Esophagus (tissue), 2 donors: ENCODE measurements around the gene KCNK5. TPM values are rescaled to one million over a fixed set of nuclear protein-coding genes. Genes with fewer than 3 reads are reported as not detected.

ENCODE experiments used
- H3K27ac ChIP-seq, 2 donors: one replicate each; pipeline ENCODE4 v1.5.1; 2013; ENCODE audit warnings: low read depth in 2 of 2, mild to moderate bottlenecking in 2 of 2, inconsistent platforms in 1 of 2, low read length in 1 of 2, moderate library complexity in 1 of 2
- H3K27me3 ChIP-seq, 2 donors: one replicate each; pipeline ENCODE4 v1.6.1; 2013; ENCODE audit warnings: low read length in 2 of 2, control low read depth in 1 of 2, mild to moderate bottlenecking in 1 of 2; ENCODE audit not compliant: insufficient read depth in 2 of 2, control insufficient read depth in 1 of 2
- H3K36me3 ChIP-seq, 2 donors: one replicate each; pipeline ENCODE4 v1.6.1; 2013; ENCODE audit warnings: low read length in 1 of 2; ENCODE audit not compliant: control insufficient read depth in 2 of 2, insufficient read depth in 2 of 2
- H3K4me1 ChIP-seq, 2 donors: one replicate each; pipeline ENCODE4 v1.6.1; 2013; ENCODE audit warnings: low read length in 1 of 2; ENCODE audit not compliant: control insufficient read depth in 2 of 2, insufficient read depth in 2 of 2
- H3K4me3 ChIP-seq, 2 donors: one replicate each; pipeline ENCODE4 v1.5.1; 2013; ENCODE audit warnings: low read length in 2 of 2, mild to moderate bottlenecking in 2 of 2, low read depth in 1 of 2, moderate library complexity in 1 of 2
- H3K9me3 ChIP-seq, 2 donors: one replicate each; pipeline ENCODE4 v1.6.1; 2013; ENCODE audit warnings: mild to moderate bottlenecking in 2 of 2, low read depth in 1 of 2, low read length in 1 of 2, moderate library complexity in 1 of 2; ENCODE audit not compliant: control insufficient read depth in 2 of 2, insufficient read depth in 1 of 2
- WGBS, 2 donors: extraction: QIAGEN DNeasy Blood & Tissue Kit; methylation state at CpG; one replicate each; pipeline ENCODE4 v1.1.7; 2013; 5-methylcytosine and 5-hydroxymethylcytosine counted together
- polyA plus RNA-seq, 2 donors: library from polyadenylated mRNA; stranded (reverse); fragments of 200-250 nt; gene quantifications; one replicate each; pipeline ENCODE4 v1.2.3, GENCODE V29; 2013
- donor health status: healthy with polysubstance abuse.
- donor health status: Bipolar disorder and iron deficiency.

KCNK5 gene
- polyA plus RNA-seq, 2 donors: 2.5 to 2.7 TPM

DNA sequence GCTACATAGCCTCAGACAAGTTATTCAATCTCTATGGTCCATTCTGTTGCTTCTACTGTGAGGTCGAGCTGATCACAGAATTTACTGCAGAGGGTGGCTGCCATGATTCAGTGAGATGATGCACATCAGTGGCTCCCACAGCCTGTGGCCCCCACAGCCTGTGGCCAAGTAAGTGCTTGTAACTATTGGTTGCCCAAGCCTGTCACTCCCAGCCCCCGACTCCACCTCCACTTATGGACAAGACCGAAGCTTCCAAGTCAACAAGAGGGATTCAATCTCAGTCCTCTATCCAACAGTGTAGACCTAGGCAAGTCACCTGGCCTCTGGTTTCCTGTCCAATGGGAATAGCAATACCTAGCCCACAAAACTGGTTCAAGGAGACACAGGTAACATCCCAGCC, 8.2 kb downstream of the KCNK5 start:
- no peak overlapping the region for H3K4me3 ChIP-seq
- 91% methylated on average over 3 of the region's 3 CpGs for WGBS, 2 donors
- peaks cover 0 to 4% of the 10 kb centered on the region in 2 donors for H3K36me3 ChIP-seq
- H3K4me1 ChIP-seq: peaks cover 0 to 5% of the 10 kb centered on the region in 2 donors
- no peak overlapping the region for H3K27ac ChIP-seq
- no peaks in the 10 kb centered on the region for H3K27me3 ChIP-seq
- no peaks in the 10 kb centered on the region for H3K9me3 ChIP-seq

DNA sequence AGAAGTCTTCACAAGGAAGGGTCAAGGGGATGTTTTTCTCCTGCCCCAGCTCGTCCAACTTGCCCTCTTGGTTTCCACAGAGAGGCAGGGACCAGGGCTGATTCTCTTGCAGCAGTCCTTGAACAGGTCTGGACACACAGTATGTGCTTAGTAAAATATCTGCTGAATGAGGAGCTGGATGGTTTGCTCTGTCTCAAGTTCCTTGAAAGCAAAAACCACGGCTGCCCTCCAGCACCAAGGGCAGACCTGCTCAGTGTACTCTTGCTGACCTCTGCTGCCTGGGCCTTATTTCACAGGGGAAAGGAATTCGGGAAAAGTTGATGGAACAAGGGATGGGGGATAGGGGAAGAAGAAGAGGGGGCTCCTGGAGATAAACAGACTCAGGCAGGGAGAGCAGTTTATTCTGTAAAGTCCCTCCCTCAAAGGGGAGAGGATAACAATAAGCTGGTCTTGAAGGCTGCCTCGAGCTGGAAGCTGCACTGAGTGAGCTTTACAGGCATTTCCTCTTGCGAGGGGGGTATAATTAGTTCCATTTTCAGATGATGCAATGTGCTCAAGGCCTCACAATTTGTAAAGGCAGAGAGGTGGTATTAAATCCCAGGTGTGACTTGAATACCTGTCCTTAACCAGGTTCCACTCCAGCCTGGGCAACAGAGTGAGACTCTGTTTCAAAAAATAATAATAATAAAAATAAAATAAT, 10.3 kb downstream of the KCNK5 start:
- peaks cover 0 to 18% of the 10 kb centered on the region in 2 donors for H3K4me1 ChIP-seq
- H3K27ac ChIP-seq: no peak overlapping the region
- 41 to 49% methylated on average over 5 of the region's 5 CpGs for WGBS, 2 donors
- H3K9me3 ChIP-seq: no peaks in the 10 kb centered on the region
- no peaks in the 10 kb centered on the region for H3K27me3 ChIP-seq
- peaks cover 0 to 4% of the 10 kb centered on the region in 2 donors for H3K36me3 ChIP-seq
- H3K4me3 ChIP-seq: no peak overlapping the region

DNA sequence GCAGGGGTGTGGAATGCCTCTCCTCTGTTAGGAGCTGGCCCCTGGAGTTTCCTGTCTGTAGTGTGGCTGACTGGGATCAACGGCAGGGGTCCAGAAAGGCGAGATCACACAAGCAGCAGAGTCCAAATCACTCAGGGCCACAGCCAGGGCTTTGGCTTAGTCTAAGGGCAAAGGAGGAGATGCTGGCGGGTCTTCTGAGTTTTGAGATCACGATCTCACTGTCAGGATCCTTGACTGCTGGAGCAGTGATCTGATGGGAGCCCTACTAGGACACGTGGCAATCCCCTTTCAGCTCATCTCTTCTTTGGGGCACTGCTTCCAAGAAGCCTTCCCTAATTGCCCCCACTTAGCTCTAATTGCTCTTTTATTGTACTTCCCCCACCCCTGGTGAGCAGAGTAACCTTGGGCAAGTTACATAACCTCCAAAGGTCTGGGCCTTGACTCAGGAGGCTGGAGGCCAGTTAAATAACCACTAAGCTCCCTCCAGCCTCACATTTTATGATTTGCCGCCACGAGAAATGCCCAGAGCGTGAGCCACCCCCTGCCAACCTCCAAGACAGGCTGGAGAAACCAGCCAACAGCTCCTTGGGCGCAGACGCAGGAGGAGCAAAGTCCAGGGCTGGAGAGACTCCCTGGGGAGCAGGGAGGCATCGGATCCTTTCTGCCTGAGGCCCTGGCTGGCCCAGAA, 12.0 kb downstream of the KCNK5 start:
- Histone ChIP-seq H3K27me3 (no peaks in the 10 kb centered on the region), H3K4me1 (peaks cover 0 to 21% of the 10 kb centered on the region in 2 donors), H3K27ac (no peak overlapping the region), H3K9me3 (no peaks in the 10 kb centered on the region), H3K36me3 (peaks cover 0 to 4% of the 10 kb centered on the region in 2 donors), H3K4me3 (no peak overlapping the region)
- 63 to 67% methylated on average over 11 of the region's 11 CpGs for WGBS, 2 donors

DNA sequence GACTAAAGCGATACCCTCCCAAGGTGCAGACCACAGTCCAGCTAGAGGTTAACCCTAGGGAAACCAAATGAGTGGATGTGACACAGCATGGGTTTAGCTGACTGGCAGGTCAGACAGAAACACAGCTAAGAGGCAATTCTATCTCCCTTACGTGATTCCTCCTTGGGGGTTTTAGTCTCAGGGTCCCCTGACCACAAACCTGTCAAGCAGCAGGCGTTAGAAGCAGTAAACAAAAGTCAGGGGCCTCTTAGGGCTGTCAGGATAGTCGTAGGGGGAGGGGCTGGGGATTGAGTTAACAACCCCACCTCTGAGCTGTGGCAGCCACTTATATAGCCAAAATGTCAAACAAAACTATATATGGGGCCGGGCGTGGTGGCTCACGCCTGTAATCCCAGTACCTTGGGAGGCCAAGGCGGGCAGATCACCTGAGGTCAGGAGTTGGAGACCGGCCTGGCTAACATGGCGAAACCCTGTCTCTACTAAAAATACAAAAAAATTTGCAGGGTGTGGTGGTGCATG, 13.6 kb downstream of the KCNK5 start:
- Histone ChIP-seq H3K4me3 (no peak overlapping the region), H3K27me3 (no peaks in the 10 kb centered on the region), H3K27ac (no peak overlapping the region), H3K9me3 (no peaks in the 10 kb centered on the region), H3K36me3 (no peaks in the 10 kb centered on the region), H3K4me1 (peaks cover 0 to 24% of the 10 kb centered on the region in 2 donors)
- 58 to 68% methylated on average over 10 of the region's 10 CpGs for WGBS, 2 donors

DNA sequence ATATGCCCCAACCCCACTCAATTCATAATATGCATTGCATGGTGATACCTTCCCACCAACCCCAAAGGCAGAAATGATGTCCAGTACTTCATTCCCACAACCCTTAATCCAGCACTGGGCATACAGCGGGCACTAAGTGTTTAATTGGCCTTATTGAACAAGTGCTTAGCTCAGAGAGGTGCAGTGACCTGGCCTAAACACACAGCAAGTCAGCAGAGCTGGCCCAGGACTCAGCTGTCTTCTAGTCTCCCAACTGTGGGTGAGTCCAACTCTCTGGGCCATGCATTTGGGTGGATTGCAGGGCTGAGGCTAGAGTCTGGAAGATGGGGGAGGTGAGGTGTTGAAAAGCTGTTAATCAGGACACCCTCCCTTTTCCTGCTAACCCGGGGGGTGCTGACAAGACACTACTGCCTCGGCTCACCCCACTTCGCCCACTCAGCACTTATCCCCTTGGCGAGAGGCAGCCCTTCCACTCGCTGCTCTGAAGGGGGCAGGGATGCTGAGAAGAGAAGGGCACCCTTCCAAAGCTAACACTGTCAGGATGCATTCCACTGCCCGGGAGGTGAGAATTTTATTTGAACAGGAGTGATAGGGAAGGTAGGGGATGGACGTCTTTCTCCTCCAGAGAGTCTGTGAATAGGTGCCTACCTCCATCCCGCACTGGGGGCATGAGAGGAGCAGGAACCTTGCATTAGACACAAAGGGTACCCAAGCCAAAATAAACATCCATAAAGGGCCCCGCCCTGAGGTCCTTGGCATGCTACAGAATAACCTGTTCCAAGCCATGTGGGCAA, 14.2 kb downstream of the KCNK5 start:
- peaks cover 0 to 2% of the 10 kb centered on the region in 2 donors for H3K36me3 ChIP-seq
- no peak overlapping the region for H3K4me3 ChIP-seq
- H3K4me1 ChIP-seq: peaks cover 0 to 29% of the 10 kb centered on the region in 2 donors
- no peak overlapping the region for H3K27ac ChIP-seq
- no peaks in the 10 kb centered on the region for H3K9me3 ChIP-seq
- 35 to 41% methylated on average over 10 of the region's 10 CpGs for WGBS, 2 donors
- H3K27me3 ChIP-seq: no peaks in the 10 kb centered on the region

DNA sequence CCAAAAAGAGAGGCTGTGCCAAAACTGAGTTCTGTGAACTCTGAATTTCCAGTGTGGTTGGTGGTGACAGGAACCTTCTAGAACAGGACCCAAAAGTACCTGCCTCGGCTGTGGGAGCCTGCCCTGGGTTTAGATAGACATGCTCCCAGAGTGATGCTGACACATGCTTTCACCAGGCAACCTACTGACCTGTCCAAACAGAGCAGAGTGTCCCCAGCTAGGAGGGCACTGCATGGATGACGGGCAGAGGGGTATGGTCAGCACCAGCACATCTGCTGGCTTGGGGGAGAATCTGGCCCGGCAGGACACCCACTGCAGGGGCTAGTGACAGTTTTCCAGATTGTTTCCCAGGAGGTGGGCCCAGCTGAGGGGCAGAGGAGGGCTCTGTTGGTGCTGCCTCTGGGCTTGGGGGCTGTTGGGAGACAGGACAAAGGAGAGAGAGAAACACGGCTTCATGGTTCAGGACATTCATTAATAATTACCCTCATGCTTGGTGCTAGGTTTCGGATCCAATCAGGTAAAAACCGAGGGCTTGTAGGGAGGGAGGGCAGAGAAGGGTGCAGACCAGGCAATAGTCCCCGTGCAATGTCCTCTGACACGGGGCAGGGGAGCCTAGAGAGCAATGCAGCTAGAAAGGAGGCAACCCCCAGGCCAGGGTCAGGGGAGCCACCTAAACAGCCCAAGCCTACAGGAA, 15.0 kb downstream of the KCNK5 start:
- Histone ChIP-seq H3K27me3 (no peaks in the 10 kb centered on the region), H3K9me3 (no peaks in the 10 kb centered on the region), H3K36me3 (peaks cover 0 to 2% of the 10 kb centered on the region in 2 donors), H3K4me3 (no peak overlapping the region), H3K4me1 (peaks cover under 1 to 35% of the 10 kb centered on the region in 2 donors), H3K27ac (no peak overlapping the region)
- 71 to 90% methylated on average over 8 of the region's 8 CpGs for WGBS, 2 donors

DNA sequence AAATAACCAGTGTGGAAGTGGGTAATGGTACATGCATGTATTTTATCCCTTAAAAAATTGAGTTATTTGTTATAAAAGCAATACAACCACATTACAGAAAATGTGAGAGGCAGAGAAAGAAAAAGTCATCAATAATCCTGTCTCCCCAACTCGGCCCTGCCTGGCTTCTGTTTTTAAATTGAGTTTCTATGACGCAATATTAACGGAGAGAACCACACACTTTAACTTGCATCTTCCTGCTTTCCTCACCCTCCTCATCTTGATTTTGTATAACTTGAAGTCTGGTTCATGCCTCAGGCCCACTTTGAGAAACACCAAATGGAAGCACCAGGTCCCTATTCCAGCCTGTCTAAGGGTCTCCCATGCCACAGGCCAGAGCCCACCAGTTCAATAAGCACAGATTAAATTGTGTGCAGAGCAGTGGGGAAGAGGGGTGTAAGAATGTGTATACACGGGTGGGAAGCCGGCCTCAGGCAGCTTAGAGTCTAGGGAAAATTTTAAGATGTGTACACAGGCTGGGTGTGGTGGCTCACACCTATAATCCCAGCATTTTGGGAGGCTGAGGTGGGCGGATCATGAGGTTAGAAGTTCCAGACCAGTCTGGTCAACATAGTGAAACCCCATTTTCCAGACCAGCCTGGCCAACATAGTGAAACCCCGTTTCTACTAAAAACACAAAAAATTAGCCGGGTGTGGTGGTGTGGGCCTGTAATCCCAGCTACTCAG, 15.9 kb downstream of the KCNK5 start:
- whole genome bisulfite sequencing, 2 donors: 71 to 72% methylated on average over 8 of the region's 8 CpGs
- no peaks in the 10 kb centered on the region for H3K27me3 ChIP-seq
- H3K4me1 ChIP-seq: peaks cover 5 to 38% of the 10 kb centered on the region in 2 donors
- H3K36me3 ChIP-seq: peaks cover 0 to 2% of the 10 kb centered on the region in 2 donors
- H3K9me3 ChIP-seq: no peaks in the 10 kb centered on the region
- no peak overlapping the region for H3K4me3 ChIP-seq
- H3K27ac ChIP-seq: no peak overlapping the region

DNA sequence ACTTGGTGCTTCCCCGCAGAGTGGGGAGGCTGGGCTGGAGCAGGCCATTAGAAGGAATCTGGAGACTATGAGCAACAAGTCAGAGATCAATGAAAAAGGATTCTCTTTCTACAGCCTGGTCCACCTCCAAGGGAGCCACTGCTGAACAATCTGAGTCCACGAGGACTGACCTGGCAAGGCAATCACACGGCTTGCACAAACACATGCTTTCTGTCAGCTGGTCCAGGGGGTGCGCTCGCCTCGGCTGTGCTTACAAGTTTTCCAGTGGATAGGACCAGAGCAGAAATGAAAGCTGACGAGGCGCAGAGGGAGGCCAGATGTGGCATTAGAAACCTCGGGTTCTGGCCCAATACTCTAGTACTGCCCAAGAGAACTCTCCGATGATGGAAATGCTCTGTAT, 18.1 kb downstream of the KCNK5 start:
- no peaks in the 10 kb centered on the region for H3K27me3 ChIP-seq
- no peaks in the 10 kb centered on the region for H3K9me3 ChIP-seq
- 81 to 85% methylated on average over 10 of the region's 10 CpGs for WGBS, 2 donors
- peaks cover 0 to 2% of the 10 kb centered on the region in 2 donors for H3K36me3 ChIP-seq
- no peak overlapping the region for H3K4me3 ChIP-seq
- no peak overlapping the region for H3K27ac ChIP-seq
- peaks cover 7 to 52% of the 10 kb centered on the region in 2 donors for H3K4me1 ChIP-seq
